Neural progenitor cell (in vitro differentiated cells): ENCODE measurements around the gene PRG2.

ENCODE experiments used
- CTCF ChIP-seq: fragments of 200-600 bp; sonication (generic); IDR thresholded peaks from 2 replicates; pipeline ENCODE4 v1.5.1; 2017; ENCODE audit warnings: antibody characterized with exemption, mild to moderate bottlenecking
- EZH2 ChIP-seq: fragments of 200-600 bp; sonication (generic); IDR thresholded peaks from 2 replicates; pipeline ENCODE4 v1.6.1; 2017; ENCODE audit warnings: antibody characterized with exemption, mild to moderate bottlenecking, moderate library complexity
- EZH2phosphoT487 ChIP-seq: fragments of 200-600 bp; sonication (generic); IDR thresholded peaks from 2 replicates; pipeline ENCODE4 v1.6.1; 2017; ENCODE audit warnings: antibody characterized with exemption

- TF ChIP-seq CTCF, result no peak
- no peak for TF ChIP-seq EZH2
- no peak for TF ChIP-seq EZH2phosphoT487
Measured at GRCh38 chr11:57395905-57396623, 5.6 kb upstream of the PRG2 start.
